Left kidney (tissue), 2 donors: ENCODE results near the gene KCNK2. TPM values are rescaled to one million over a fixed set of nuclear protein-coding genes. Genes with fewer than 3 reads are reported as not detected.

Experiments
- DNase-seq: peaks from one replicate; pipeline ENCODE4 v3.0.0-alpha.2; 2013
- polyA plus RNA-seq: library from polyadenylated mRNA; unstranded; fragments of 120-200 nt; gene quantifications from one replicate; pipeline ENCODE4 v1.2.1, GENCODE V29; 2013; ENCODE audit not compliant: insufficient read length

Gene KCNK2
- polyA plus RNA-seq, 1 donor = 2.4 TPM

DNA sequence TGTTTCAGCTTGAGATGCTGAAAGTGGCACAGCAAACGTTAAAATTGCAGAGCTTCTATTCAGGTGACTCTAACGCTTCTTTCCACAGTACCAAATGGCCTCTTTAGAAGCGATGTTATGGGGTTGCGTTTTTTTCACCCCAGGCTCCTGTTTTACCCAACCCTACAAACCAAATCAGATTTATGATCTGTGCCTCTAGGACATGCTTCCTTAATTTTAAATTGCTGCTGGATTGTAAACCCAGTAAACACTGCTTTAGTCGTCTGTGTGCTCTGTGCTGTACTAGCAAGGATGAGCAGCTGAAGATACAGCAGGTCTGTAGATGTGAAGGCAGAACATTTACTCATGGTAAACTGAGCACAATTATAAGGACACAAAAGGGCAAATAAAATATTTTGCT lies 13.0 kb downstream of the KCNK2 start:
- DNase-seq = no peak

DNA sequence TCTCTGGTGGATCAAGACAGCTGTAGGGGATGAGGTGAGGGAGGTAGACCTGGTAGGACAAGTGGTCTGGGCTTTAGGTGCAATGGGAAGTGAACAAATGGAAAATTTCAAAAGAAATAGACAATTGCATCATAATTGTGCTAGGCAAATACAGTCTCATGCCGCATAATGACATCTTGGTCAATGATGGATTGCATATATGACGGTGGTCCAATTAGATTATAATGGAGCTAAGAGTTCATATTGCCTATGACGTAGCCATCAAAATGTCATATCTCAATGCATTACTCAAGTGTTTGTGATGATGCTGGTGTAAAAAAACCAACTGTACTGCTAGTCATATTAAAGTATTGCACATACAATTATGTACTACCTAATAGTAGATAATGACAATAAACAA lies 19.0 kb downstream of the KCNK2 start:
- no peak for DNase-seq

DNA sequence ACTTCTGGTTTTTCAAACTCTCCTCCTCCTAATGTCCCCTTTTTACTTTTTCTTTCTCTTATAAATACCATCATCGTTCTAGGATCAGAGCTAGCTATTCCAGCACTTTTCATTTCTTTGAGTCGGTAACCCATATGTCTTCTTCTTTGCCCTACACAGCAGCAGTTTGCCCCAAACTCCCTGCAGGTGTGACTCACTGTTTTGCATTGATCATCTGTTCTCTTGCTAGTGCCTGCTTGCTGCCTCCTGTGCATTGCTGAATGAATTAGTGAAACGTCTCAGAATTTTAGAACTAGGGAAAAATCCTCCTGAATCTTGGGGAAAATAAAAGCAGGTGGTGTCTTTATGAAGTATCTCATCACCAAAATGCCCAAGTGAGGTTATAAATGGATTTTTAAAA lies 21.7 kb downstream of the KCNK2 start:
- no peak for DNase-seq

DNA sequence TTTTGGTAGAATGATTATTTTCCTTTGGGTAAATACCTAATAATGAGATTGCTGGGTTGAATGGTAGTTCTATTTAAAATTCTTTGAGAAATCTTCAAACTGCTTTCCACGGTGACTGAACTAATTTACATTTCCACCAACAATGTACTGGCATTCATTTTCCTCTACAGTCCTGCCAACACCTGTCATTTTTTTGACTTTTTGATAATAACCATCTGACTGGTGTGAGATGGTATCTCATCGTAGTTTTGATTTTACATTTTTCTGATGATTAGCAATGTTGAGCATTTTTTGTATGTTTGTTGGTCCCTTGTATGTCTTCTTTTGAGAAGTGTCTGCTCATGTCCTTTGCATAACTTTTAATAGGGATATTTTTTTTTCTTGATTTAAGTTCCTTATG lies 23.5 kb downstream of the KCNK2 start:
- no peak for DNase-seq

DNA sequence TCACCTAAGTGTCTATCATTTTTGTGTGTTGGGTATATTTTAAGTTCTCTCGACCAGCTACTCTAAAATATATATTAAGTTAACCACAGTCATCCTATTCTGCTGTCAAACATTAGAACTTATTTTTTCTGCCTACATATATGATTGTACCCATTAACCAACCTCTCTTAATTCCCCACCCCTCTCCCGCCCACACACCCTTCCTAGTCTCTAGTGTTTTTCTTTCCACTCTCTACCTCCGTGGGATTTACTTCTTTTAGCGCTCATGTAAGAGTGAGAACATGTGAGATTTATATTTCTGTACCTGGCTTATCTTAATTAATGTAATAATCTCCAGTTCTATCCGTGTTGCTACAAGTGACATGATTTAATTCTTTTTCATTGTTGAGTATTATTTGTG lies 26.6 kb downstream of the KCNK2 start:
- no peak for DNase-seq

DNA sequence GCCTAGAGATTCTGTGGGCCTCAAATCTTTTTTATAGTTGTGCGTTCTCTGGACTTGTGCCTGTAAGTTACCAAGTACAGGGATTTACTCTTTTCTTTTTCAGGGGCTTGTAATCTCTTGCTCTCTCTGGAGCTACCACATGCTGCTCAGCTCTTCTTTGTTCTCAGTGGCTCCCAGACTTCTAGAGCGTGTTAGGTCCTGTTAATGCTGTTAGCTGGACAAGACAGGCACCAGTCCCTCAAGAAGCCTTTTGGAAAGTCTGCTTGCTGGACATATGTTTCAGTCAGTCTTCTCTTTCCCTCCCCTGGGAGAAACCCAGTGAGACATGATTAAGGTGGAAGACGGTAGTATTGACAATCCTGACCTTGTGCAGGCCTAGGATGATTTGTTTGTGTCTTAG lies 29.4 kb downstream of the KCNK2 start:
- DNase-seq = no peak

DNA sequence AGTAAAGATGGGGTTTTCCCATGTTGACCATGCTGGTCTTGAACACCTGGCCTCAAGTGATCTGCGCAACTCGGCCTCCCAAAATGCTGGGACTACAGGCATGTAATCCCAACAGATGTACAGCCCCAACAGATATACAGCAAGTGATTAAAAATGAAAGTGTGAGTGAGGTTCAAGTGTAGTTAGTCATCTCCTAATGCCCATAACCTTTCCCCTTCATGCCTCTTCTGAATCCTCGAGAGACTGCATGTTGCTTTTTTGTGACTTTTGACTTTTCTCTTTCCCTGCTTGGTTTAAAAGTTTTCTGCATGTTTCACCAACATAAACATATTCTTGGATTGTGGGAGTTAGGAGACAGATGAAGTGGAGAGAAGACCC lies 31.2 kb downstream of the KCNK2 start:
- DNase-seq = no peak

DNA sequence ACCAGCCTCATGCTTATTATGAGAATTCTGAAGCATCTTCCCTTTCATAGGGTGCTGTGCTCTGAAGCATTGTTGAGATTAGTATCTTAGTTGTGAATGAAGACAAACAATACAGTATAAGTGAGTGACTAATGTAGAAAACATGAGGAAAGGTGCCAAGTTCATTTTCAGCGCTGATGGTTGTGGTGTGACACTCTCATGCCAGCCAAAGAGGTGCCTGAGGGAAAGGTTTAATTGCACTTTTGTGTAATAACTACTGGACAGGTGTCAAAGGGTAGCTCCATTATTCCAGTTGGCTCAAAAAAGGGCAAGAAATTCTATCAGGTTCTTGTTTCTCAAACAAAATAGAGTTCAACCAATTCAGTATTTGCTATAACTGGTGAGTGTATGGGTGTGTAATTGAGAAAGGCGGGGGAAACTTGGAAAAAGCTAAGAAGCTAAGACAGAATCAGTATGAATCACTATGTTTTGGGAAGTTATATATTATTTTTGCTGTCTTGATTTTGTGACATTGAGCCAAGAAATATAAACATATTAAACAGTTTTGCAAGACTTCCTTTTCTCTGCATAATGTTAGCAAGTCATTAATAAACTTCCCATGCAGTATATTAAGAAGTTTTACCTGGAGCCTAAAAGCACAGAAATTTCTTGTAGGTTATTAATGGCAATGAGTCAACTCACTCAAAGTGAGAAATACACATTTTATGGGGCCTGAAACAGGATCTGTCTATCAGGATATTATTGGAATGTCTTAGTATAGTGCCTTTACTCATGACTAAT lies 31.8 kb downstream of the KCNK2 start:
- DNase-seq = no peak

DNA sequence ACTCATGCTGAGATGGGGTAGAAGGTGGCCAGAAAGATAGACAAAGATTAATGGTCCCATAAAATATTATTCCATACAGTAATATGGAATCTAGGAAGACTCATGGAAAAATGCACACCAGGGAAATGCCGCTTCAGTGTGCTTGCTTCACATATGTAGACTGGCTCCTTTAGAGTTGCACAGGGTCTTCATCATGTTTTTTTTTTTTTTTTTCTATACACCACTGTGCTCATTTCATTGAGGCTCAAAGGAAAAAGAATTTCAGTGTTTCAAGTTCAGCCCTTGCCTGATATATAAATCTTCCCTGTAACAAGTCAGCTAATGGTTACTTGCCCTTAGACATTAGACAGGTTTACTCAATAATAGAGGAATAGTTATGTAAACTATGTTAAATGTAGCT lies 33.2 kb downstream of the KCNK2 start:
- no peak for DNase-seq

DNA sequence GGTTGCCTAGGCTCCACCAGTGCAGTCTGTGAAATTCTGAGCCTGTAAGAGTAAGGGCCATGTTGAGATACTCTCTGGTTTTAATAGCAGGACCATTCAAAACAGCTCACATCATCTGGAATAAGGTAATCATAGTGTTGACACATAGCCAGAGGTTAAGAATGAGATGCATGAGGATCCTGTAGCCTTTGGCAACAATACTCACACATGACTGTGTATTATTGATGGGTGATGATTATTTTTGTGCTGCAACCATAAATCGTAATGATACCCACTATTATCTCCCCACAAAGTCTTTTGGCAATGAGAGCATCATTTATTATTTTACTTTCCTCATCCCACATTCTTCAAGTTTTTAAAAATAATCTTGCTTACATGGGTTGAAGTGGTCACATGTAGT lies 35.5 kb downstream of the KCNK2 start:
- DNase-seq = no peak

DNA sequence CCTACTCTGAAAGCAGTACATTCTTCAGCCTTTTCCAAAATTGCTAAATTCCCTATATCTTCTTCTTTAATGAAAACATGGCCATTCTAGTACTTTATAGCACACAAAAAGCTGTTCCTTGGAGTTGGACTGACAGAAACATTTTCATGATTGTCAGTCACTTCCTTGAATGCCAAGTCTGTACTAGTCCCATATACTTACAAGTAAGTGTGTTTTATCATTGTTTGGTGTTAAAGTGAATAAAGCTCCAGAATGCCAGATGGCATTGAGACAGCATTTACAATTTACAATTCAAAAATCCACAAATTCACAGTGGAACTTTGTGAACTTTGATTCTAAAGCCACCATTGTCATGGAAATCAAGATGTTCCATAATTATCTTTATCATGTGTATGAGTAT lies 36.5 kb downstream of the KCNK2 start:
- no peak for DNase-seq

DNA sequence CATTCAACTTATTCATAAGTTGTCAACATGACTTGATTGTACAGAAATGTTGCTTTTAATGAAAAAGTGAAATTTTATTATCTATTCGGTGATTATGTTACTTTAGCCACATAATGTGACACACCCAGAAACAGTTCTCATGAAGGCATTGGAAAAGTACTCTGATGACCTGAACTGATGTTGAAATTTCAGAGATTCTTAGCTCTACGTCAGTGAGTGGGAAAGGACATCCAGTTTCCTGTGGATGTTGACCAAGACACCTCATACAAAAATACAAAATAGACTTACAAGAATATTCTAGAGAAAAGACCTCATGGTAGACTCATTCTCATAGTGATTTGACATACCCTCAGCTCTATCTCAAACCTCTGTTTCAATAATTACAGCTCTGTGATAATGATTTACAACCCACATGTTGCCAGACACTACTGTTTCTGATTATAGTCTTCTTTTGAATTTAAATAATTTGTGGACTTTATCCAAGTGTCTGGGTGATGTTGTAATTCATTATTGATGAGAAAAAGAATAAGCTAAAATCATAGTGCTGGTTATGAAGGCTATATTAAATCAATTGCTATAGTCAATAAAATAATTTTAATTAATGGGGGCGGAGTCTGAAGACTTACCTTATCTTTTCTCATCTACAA lies 37.3 kb downstream of the KCNK2 start:
- no peak for DNase-seq

DNA sequence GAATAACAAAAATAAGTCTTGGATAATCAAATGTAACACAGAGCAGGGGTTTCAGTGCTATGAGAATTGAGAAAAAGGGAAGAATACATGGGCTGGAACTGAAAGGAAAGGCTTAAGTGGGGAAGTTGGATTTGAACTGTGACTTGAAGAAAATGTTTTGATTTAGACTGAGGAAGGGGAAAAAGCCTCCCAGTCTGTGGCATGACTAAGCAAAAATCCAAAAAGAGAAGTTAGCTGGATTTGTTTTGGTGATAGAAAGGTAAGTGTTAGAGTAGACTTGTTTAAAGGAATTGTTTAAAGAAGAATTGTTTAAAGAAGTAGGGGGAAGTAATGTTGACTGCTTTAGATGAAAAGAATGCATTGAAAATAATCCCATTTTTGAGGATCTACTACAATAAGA lies 46.0 kb downstream of the KCNK2 start:
- no peak for DNase-seq

DNA sequence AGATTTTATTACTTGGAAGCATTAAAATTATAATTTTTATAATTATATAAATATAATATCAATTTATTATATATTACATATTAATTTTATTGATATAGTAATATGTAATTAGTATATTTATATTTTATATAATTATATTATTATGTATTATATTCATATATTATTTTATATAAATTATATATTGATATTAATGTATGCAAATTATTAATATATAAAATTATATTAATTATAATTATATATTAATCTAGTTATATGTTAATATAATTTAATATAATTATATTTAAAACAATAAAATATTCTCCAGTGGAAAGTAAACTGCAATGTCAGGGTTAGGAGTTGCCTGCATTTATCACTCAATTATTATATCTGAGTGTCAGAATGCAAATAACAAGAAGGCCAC lies 48.8 kb downstream of the KCNK2 start:
- DNase-seq = no peak

DNA sequence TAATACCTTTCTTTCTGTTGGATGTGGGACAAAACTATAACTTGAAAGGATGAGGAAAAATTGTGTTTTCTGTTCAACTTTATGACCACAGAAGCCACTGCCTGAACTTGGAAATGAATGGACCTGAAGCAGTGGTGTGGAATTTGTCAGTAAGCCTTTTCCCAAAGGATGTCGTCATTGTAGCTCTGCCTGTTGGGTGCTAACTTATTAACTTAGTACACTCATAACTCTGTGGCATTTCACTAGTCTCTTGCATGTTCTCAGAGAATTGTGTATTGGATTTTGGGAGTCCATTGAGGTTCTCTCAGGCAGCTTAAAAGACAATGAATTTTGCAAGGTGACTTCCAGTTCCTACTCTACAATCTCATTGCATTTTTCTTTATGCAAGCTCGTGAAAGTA lies 49.6 kb downstream of the KCNK2 start:
- no peak for DNase-seq

DNA sequence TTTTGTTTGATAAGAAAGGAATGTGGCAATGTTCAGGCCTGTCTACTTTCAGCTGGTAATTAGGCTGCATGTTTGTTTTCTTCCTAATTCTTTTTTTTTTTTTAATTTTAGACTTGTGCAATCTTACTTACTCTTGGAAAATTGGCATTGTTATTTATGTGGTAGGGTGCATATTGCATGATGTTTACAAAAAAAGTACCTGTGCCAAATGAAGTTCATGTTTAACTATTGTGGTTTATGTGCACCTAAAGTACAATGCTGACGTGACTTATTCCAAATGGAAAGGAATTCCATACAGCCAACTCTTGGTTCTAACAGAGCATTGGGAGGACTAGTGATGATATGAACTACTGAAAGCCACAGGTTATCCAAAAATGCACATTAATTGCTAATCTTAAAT lies 51.0 kb downstream of the KCNK2 start:
- DNase-seq = no peak

DNA sequence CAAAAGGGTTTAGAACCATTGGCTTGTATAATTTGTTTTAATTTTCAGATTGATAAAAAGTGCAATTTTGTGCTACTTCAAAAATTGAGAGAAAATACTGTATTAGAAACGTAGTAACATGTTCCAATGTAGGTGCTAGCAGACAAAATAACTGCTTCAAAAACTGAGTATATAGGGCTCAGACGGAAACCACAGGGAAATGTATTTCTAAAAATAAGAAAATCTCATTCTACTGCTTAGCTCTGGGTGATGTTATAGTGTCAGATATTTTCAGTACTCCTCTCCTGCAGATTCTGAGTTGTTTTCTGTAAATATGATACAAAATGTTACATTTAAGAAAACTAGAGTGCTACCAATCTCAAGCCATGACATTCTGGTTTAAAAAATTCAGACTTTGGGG lies 55.4 kb downstream of the KCNK2 start:
- DNase-seq = no peak

DNA sequence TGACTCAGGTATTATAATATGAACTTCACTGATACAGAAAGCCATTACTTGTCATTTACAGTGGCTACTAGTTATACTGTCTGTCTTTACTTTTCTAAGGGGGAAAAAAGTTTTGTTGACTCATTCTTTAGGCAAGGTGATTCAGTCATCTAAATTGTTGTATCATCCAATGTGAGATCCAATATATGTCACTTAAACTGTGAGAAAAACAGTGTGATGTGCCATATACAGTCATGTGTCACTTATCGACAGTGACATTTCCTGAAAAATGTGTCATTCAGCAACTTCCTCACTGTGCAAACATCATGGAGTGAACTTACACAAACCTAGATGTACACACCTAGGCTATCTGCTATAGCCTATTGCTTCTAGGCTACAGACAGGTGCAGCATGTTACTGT lies 57.6 kb downstream of the KCNK2 start:
- no peak for DNase-seq

DNA sequence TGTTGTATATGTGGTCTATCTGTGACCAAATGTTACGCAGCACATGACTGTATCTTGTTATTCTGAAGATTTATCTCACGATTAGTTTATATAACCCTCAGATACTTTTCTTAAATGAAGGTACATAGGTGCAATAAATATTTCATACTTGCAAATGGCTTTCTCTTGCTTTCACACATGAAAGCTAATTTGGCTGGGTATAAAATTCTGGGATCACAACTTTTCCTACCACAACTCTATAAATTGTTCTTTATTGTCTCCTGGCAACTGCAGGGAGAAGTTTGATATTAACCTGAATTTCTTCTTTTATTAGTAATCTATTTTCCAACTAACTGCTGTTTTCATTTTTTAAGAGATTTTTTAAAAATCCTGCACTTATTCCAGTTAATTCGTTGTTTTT lies 58.9 kb downstream of the KCNK2 start:
- no peak for DNase-seq

DNA sequence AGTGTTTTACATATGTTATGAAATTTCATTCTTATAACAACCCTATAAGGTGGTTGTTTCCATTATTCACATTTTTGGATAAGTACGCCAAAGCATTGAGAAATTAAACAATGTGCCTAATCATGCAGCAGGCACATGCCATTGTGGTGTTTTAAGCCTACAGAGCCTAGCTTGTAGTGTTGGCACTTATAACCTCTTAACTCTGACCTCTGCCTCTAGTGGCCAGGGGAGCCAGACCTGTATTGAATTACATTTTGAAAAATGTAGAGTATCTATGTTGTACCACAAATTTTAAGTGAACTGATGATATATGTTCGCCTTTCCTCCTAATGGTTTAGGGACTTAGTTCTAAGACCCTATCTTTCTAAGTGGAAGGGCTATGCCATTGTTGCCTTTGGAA lies 61.0 kb downstream of the KCNK2 start:
- no peak for DNase-seq

DNA sequence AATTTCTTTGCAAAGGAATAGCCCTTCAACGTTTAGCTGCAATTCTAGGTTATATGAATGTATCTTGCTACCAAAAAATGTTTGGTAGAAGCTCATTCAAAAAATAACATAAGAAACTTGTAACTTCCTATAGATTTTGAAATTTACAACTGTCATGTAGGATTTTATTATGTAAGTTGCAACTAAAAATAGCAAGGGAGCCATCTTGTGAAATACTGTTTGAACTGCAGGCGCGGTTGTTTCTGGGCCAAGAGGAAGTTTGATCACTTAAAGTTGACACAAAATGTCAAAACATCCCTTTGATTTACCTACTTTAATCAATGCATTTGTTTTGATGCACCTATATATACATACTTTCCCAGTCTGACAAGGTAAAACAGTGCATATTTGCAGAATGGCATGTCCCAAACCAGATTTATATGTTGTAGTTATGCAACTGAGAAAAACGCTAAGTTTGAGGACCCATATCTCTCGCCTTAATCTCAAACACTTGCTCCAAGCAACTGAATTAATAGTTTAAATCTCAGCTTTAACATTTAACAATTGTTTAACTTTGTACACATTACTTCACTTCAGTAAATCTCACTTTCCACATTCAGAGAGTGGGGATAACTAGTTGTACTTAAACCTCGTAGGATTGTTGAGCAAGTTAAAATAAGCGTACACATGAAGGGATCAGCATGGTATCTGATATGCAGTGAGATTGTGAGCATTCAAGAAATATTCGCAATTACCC lies 63.9 kb downstream of the KCNK2 start:
- peak; percentile 14 for DNase-seq

DNA sequence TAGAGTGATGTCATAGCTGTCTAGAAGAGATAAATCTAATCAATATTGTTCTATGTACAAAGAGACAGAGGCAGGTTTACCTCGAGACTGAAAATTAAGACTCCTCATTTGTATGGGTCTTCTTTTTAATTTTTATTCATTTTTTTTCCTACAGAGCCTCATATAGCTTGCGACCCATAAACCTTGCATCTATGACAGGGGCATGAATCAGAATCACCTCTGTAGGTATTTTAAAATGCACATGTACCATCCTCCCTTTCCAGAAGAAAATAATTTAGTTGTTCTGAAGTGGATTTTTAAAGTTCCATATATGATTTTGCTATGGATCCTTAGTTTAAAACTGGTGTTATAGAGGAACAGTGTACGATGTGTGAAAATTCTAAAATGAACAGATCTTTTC lies 64.5 kb downstream of the KCNK2 start:
- DNase-seq = no peak

DNA sequence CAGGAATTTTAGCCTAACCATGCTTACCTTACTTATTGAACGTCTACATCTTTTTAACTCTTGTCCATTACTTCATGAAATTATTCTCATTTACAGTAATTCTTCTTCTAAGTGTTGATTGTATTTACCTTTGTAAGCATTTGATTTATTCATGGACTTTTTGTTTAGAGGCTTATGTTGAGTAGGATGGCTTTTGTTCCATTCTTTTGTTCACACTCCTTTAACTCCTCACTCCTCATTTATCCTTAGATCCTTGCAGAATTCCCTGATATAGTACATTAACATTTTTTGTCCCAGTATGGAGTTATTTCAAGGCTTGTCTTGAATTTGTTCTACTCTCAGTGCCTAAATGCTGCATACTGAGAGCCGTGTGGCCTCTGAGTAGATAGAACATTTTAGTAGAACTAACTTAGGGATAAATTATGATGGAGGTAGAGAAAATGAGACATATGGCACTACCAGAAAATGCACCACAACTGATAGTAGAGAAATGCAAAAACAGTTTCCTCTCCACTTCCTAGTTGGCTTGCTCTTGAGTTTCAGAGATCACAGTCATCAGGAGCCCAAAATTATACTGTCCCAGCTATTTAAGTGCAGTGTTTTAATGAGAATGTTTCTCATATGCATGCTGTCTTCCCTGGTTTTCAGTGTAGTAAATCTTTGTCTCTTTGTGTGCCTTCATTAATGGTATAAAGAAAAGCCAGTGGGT lies 69.5 kb downstream of the KCNK2 start:
- DNase-seq = no peak
